Activated CD8-positive, alpha-beta memory T cell treated with anti-CD3 and anti-CD28 coated beads, Interleukin-2, amount 50 U/mL, for 24 hours (primary cell): ENCODE results near the gene LPP.

Experiments
- DNase-seq: peaks from one replicate; pipeline ENCODE4 v3.0.0-alpha.2; 2020; ENCODE audit errors: extremely low read depth

The LPP gene

DNA sequence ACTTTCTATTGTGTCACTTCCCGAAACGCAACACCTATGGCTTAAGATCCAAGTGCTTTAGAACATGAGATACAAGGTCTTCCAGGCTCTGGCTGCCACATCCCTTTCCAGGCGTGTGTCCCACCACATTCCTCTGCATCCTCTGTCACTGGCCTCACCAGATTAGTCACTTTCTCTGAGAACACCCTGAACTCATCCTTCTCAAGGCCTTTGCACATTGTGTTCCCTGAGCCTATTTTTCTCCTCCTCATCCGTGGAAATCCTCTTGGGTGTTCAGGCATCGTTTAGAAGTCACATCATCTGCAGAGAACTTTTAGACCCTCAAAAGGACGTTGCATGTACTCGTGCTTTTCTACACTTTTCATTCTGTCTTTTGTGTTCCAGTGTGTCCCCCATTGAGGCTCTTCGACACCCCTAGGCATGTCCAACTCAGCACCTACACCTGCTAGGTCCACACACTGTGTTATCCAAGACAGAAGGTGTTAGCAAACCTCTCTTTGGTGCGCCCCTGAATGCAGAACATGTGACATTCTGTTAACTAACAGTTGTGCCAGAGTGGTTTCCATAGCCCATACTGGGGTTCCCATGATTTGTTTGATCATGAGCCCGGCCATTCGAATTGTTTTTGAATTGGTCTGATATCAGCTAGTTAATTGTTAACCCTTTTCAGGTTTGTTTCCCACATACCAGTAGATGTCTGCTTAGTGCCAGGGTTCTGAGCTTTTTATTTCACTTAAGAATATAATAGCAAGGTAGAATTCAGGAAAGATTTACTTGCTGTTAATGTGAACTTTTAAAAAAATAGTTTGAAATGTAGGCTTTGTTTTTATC lies 67.2 kb downstream of the LPP start:
- no peak for DNase-seq

DNA sequence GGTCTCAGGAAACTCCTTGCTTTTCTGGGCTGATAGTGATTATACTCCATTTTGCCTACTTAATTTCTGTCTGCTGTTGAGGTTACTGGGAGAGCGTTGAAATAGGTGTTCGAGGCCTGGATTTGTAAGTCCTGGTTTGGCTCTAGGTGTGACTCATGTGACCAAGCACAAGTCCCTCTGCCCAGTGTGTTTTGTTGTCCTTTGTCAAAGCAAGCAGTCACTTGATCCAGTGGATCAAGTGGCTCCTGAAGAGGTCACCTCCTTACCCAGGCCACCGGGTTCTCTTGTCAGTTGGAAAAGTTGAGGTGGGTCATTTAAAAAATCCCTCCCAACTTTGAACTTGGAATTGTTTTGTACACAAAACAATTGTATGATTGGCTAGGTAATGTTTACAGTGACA lies 70.0 kb downstream of the LPP start:
- DNase-seq: no peak

DNA sequence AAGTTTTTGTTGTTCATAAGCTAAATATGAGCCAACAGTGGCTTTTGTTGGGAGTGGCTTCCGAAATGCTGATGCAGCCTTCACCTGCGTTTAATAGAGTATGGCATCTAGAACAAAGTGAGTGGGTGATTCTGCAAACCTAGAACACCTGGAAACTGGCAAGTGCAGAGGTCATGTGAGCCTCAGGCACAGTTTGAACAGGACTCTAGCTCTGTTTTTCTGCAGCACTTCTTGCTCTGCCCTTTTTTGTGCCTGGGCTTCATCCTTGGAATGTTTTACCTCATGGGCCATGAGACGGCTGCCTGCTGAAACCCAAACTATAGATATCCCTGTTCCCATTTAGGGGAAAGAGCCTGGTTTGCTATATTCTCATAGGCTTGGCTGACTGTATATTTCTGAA lies 73.5 kb downstream of the LPP start:
- DNase-seq: no peak

DNA sequence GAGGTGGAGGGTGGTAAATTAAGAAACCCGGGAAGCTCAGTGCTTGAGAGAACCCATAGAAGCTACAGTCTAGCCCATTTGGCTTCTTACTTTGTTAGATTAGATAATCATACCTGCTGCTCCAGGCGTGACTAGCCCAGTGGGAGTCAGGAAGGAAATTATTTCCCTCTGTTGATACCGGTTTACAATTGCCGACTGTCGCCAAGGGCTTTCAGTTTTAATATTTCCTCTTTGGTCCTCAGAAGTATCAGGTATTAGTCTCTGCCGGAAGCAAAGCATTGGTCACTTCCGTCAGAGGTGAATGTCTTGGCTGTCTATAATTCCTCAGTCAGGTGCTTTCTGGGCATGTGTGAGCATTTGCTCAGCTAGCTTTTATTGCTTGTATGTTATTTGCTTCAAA lies 75.2 kb downstream of the LPP start:
- DNase-seq: no peak

DNA sequence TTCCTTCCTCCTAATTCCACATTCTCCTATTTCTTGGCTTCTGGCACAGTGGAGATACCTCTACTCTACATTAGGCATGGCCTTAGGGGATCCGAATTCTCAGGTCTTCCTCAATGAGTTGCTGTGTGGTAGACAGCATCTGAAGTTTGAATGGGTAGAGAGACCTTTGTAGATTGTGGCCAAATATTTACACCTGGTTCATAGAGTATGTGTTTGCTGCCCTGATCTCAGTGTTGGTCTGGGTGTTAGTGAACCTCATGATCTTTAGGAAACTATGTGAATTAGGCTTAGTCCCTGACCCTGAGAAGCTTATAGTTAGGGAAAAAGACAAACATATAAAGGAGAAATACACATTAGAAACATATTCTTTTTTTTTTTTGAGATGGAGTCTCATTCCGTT lies 75.8 kb downstream of the LPP start:
- DNase-seq: no peak

DNA sequence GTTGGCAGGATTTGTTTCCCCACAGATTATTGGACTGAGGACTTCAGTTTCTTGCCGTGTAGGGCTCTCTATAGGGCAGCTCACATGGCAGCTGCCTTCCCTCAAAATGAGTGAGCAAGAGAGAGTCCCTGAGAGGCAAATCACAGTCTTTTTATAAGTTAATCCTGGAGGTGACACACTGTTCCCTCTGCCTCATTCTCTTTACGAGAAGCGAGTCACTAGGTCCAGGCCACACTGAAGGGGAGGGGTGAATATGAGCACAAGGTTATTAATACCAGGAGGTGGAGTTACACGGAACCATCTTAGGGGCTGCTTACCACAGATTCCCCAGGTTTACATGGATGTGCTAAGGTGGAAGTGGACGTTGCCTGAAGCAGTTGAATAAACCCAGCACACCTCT lies 77.0 kb downstream of the LPP start:
- DNase-seq: no peak

DNA sequence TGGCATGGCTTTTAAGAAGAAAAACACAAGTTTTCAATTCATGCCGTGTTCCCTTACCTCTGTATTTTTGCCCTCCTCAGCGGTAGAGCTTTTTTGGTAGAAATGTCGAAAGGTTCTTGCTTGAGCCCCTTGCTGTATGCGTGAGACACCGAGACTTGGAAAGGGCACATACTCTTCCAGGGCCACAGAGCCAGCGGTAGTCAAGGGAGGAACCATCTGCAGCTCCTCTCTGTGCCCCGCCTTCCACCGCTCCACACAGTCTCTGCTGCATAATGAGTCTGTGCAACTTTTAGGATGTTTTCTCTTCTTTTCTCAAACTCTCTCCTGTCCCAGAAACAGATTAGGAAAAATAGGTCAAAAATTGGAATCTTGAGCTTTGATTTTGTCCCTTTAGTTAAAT lies 77.5 kb downstream of the LPP start:
- no peak for DNase-seq

DNA sequence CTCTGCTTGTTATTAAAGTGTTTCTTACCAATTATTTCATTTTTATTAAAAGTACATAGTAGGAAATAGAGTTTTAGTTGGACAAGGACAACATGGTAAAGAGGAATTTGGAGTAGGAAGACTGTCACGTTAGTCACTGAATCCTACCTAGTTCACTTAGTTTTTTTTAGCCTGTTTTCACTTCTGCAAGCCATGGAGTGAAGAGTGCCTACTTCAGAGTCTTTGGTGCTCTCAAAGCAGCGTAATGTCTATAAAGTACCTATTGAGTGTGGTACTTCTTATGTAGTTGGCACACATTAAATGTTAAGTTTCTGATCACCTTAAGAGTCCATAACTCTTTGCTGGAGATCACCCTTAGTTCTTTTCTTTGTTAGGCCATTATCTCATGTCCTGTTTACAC lies 78.7 kb downstream of the LPP start:
- no peak for DNase-seq

DNA sequence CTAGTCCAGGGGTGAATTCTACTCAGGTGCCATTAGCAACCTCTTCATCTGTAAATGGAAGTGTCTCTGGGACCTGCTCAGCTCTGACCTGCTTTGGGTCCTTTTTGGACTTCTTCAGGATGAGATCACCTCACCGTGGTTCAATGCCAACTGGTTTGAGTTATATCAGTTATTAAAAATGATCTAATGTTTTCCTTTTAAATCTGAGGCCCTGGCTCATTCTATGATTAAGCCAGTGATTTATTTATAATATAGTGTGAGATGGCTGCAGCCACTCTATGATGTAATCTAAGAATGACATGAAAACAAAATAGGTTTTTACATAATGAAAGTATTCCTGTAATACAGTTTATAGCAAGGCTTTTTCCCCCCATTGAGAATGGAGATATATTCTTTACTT lies 79.4 kb downstream of the LPP start:
- no peak for DNase-seq

DNA sequence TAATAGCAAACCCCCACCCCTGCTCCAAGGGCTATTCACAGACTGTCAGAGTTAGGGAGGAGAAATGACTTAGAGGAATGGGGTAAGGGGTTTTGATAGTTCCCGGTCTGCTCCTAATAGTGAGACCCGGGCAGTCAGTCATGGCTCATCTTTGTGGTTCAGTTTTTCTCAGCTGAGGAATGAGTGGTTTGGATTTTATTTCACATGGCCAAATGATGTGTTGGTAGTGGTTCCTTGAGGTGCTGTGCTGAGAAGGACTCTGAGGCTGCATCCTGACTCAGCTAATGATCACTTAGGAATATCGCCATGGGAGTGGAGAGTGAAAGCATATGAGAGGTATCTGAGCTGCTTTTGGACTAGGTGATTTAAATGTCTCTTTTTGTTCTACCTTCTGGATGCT lies 80.2 kb downstream of the LPP start:
- no peak for DNase-seq

DNA sequence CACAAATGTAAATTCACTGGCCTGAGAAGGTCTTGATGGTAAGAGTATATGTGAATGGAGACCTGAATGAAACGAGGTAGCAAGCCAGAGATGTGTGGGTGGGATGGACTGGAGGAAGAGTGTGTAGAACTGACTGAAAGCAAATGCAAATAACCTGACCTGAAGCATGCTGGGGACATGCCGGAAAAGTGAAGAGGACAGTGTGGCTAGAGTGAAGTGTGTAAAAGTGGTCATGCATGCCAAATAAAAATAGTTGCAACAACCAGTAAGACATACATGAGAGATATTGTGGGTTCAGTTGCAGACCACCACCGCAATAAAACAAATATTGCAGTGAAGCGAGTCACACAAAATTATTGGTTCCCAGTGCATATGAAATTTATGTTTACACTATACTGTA lies 82.3 kb downstream of the LPP start:
- no peak for DNase-seq

DNA sequence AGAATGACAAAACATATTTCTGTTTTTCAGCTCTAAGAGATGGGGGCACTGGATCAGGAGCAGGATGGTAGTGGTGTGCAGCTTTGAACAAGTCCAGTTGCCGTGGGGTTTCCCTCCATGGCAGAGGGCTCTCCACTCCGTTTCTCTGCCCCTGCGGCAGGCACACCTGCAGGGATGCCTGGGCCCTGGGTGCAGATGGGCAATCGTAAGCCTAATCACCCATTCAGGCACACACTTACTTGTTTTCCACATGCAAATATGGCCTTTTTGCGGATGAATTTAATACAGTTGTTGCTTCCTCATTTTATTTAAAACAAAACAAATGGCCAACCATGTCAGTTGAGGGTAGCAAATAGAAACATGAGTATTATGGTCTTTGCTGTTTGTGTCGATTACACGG lies 85.1 kb downstream of the LPP start:
- no peak for DNase-seq

DNA sequence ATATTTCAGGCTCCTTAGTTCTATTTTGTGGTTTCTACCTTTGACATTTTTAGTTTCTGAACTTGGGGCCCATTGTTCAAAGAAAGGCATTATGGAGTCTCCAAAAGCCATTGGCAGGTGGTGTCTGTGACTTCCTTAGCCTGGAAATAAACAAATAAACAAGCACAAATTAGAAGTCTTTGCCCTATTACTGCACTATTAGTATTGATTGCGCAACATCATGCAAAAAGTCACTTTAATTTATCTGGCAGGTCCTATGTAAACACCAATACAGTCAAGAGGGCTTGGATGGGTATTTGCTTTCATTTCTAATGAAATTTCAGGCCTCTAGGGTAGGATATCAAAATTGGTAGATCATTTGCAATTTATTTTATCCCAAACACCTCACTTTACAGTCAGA lies 85.6 kb downstream of the LPP start:
- DNase-seq: no peak

DNA sequence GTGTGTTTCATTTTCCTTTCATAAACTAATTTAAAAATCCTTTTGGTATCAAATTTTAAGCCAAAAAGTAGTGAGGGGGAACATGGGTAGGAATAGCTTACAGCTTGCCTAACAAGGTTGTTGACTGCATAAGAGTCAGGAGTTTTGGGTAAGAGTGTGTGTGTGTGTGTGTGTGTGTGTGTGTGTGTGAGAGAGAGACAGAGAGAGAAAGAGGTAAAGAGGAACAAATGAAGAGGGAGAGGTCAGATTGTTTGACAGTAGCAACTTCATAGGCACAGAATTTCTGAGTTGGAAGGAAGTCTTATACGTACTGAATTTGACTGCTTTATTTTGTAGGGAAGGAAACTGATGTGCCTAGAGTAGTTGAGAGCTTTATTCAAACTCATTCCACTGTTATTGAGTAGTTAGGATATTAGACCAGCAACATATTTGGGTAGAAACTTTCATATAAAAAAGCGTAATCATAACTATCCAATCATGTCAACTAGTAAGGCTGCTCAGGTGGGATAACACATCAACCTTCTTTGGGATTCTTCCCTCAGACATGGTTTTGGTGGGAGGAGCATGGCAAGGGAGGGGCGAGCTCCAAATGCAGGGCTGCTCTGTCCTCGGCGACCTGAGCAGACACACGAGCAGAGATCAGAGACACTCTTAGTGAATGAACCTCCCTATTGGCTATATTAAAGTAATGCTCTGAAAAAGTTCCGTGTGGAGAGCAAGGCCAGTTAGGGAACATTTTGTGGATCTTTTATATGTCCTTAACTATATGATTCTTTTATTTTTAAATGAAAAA lies 86.4 kb downstream of the LPP start:
- no peak for DNase-seq

DNA sequence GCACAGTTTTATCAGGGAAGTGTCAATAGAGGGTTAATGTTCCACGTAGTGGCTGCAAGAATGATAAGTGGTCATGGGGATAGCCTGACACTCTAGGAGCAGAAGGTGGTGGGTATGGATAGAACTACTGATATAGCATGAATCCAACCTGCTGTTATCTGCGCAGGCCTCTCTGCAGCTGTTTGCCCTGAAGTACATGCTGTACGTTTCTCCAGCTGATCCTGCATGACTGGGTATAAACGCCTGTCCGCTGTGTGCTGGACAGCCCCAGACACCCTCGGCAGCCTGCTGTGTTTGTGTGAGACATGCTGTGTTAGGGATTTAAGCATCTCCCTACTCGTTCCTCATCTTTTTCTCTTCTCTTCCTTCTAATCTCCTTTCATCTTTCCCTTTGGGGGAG lies 87.1 kb downstream of the LPP start:
- no peak for DNase-seq

DNA sequence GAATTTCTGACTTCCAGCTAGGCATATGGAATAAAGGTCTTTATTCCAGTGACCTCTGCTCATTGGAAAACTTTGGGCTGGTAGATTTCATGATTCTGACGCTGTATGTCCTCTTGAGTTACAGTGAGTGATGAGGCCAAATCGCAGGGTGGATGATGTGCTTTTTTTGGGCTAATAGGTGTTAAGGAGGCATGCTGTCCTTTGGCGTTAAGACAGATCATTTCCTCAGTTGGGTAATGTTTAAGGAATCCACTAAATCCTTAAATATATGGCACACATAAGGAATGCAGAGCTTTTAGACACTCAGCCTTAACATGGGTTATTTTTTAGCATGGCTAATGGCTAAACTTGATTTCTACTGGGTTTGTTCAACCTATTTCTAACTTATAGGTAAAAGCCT lies 87.9 kb downstream of the LPP start:
- DNase-seq: no peak

DNA sequence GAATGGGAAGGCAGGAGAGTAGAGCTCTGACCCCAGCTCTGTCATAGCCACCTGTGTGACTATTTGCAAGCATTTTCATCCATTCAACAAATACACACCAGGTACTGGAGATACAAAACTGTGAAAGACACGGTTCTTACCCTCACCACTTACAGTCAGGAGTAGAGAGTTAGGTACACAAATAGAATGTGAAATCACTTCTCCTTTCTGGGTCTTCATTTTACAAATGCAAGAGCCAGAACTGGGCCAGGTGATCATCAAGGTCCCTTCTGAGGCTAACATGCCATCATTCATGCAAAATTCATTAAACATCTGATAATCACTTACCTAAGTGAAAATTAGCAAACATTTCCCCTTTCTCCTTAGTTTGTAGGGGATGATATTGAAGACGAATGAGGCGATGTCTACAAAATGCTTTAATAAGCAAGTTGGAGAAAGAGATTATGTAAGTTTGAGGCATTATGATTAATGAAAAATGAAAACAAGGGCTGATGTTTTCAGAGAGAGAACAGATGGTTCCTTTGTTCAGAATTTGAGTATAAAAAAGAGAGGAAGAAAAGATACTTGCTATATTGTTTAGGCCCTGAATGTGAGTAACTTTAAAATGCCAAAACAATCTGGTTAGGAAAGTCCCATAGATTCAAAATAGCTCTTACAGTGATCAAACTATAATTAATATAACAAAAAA lies 88.6 kb downstream of the LPP start:
- DNase-seq: no peak

DNA sequence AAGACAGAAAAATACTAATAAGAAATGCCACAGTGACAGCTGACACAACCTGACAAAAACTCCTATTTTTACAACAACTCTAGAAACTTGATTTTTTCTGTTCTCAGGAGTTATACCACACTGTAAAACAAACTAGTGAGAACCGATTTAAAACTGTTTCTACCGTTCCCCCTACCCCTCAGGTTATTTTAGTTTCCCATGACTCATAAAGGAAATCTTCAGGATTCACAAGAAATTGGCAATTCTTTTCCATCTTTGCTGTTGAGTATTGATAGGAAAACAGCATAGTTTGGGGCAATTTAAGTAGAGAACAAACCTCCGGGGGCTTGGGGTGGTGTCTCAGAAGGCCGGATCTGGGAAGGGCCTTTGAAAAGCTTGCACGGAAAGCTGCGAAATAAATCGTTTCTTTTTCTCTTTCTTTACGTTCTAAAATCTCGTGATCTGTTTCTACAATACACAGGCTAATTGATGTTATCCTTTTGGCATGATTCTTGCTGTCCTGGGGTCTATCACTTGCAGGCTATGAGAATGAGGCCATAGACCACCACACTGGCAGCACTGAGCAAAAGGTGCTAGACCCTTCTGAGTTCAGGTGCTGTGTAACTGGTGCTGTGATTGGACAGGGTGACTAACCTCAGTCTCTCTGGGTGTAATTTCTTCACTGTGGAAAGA lies 89.3 kb downstream of the LPP start:
- DNase-seq: no peak

DNA sequence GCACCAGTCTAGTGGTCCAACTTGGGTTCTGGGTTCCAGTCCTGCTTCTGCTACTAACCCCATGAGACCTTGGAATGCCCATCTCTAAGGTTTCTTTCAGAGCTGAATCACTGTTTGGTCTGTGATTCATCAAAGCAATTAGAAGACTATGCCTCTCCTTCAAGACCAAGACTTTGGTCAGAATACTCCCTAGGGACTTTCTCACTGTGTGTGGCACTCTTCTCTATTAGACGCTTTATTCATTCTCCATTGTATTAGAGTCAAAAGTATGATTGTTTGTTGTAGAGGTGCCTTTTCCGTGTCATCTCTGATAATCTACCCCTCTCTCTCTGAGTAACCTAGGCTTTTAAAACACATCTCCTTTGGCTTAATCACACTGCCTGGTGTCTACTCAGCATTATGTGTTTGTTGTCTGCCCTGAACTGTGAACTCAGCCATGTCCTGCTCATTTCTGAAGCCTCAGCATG lies 90.5 kb downstream of the LPP start:
- no peak for DNase-seq

DNA sequence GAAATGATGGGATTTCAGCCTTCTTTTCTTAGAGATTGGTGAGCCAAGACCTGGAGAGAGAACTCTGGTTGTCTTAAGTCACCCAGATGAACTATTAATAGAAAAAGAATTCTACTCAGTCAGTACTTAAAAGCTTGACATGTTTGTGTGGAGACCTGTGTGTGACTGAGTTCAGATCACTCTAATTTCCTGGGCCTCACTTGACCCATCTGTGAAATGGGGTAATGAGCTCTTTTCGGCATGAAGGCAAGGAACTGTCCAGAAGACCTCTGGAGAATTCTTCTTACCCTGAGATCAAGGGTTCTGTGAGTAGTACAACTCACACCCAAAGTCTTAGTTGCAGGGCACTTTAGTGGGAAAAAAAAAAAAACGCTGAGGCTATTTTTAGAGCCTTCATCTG lies 92.9 kb downstream of the LPP start:
- DNase-seq: no peak

DNA sequence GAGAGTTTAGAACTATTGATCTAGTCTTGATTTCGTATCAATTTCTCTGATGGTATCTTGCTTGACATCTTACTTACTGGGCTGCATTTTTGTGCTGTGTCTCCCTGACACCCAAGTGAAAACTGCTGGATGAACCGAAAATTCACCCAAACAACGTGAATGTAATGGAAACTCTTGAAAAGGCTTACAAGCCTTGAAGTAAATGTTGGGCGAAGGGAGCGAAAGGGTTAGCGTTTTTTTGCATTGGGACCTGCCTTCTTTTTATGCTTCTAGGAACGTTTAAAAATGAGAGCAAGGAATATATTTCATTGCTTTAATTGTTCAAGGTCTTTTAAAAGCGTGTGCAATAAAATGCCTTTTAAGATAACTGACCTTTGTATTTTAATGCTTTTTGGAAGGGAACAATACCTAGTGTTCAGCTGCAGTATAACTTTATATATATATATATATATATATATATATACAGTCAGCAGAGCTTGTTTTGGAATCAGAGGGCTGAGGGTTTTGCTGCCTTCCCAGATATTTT lies 94.1 kb downstream of the LPP start:
- no peak for DNase-seq
